Astrocyte (in vitro differentiated cells and primary cell): ENCODE results near the gene SH2D4B.

Experiments
- CTCF ChIP-seq: IDR thresholded peaks from 2 replicates; pipeline ENCODE4 v1.5.1; 2011; ENCODE audit warnings: low read depth, mild to moderate bottlenecking, inconsistent platforms, low read length, moderate library complexity; ENCODE audit not compliant: insufficient read depth
- EZH2 ChIP-seq: IDR thresholded peaks from 2 replicates; pipeline ENCODE4 v1.6.1; 2012; ENCODE audit warnings: mild to moderate bottlenecking, low read length, inconsistent platforms; ENCODE audit not compliant: insufficient read depth

GRCh38 chr10:80633383-80633860 is 95.7 kb downstream of the SH2D4B start:
- TF ChIP-seq CTCF, result no peak
- no peak for TF ChIP-seq EZH2
